NCI-H1048 (cell line): Measurements from ENCODE around the gene MMADHC.
"Not testable (repeated sequence)": the region's sequence is repeated elsewhere in the genome, so short reads cannot be mapped to it uniquely, and the experiment has no call there.

Experiments
- DNase-seq: peaks from one replicate; lab custom pipeline; 2025; lab: John Stamatoyannopoulos, UW

The MMADHC gene

GRCh38 chr2:149595056-149595963, 7.7 kb upstream of the MMADHC start:
- no peak for DNase-seq

GRCh38 chr2:149594411-149594810, 6.8 kb upstream of the MMADHC start:
- DNase-seq: no peak

GRCh38 chr2:149587950-149588487, 444 bp upstream of the MMADHC start:
- no peak for DNase-seq

- no peak for DNase-seq
Measured at GRCh38 chr2:149586898-149587219, 716 bp downstream of the MMADHC start.

- DNase-seq: no peak
Measured at GRCh38 chr2:149586063-149586462, 1.5 kb downstream of the MMADHC start.

GRCh38 chr2:149585166-149585885, 2.2 kb downstream of the MMADHC start:
- no peak for DNase-seq

GRCh38 chr2:149579972-149580882, 7.3 kb downstream of the MMADHC start:
- no peak for DNase-seq

- DNase-seq: no peak
Measured at GRCh38 chr2:149577269-149577668, 10.3 kb downstream of the MMADHC start.

GRCh38 chr2:149575752-149576151, 11.8 kb downstream of the MMADHC start:
- DNase-seq: no peak

GRCh38 chr2:149575277-149575676, 12.3 kb downstream of the MMADHC start:
- DNase-seq: no peak

GRCh38 chr2:149573760-149574159, 13.8 kb downstream of the MMADHC start:
- no peak for DNase-seq

GRCh38 chr2:149572102-149572953, 15.2 kb downstream of the MMADHC start:
- DNase-seq: no peak

GRCh38 chr2:149568138-149568537, 19.4 kb downstream of the MMADHC start:
- DNase-seq: no peak

GRCh38 chr2:149566652-149567051, 20.9 kb downstream of the MMADHC start:
- no peak for DNase-seq

- DNase-seq: not testable (repeated sequence)
Measured at GRCh38 chr2:149565625-149566024, 21.9 kb downstream of the MMADHC start.

GRCh38 chr2:149564983-149565382, 22.6 kb downstream of the MMADHC start:
- no peak for DNase-seq

- no peak for DNase-seq
Measured at GRCh38 chr2:149564097-149564496, 23.5 kb downstream of the MMADHC start.

GRCh38 chr2:149562324-149562723, 25.3 kb downstream of the MMADHC start:
- no peak for DNase-seq

- no peak for DNase-seq
Measured at GRCh38 chr2:149561309-149561926, 26.2 kb downstream of the MMADHC start.

- DNase-seq: no peak
Measured at GRCh38 chr2:149559341-149560068, 28.1 kb downstream of the MMADHC start.
